K562 (cell line): ENCODE data around the gene CRK. TPM values are rescaled to one million over a fixed set of nuclear protein-coding genes. Genes with fewer than 3 reads are reported as not detected.

Experiments used
- ATAC-seq: fragments of 200-7000 bp; cut with Tn5 transposase; 3 replicates; pipeline ENCODE4 v1.9.1; 2020; ENCODE audit warnings: moderate library complexity
- BruUV-seq: library from RNA; stranded (reverse); fragments of 400-500 nt; replicated peaks from 2 replicates; lab custom pipeline; 2021; lab: Mats Ljungman, UMichigan
- CTCF ChIA-PET: fragments of 300-600 bp; formaldehyde crosslinking; extraction: SDS; loops from one replicate; lab custom pipeline; 2021; ENCODE audit warnings: low intra/inter-chr PET ratio; lab: Yijun Ruan, JAX
- POLR2A ChIA-PET: fragments of 300-600, 350-650 bp; sonication (Branson Sonifier 250); formaldehyde crosslinking; extraction: SDS; loops from one replicate; lab custom pipeline; 2021; ENCODE audit warnings: antibody characterized with exemption, inconsistent platforms; lab: Yijun Ruan, JAX
- DNase-seq, 4 experiments: peaks; one replicate each; pipeline versions ENCODE4 v3.0.0 to v3.0.0-alpha.2; 2011 to 2018; ENCODE audit warnings: low spot score in 3 of 4, mixed read lengths in 3 of 4; ENCODE audit errors: extremely low read depth in 1 of 4
- FAIRE-seq: peaks from 2 replicates; lab custom pipeline; 2011; peaks lifted over from hg19 to GRCh38; lab: Jason Lieb, UNC
- H2AFZ ChIP-seq: 2 replicates; pipeline ENCODE4 v1.6.0; 2011; ENCODE audit warnings: low read depth, low read length, control low read depth, inconsistent platforms
- H3K27ac ChIP-seq: fragments of 200-600 bp; 3 replicates; pipeline ENCODE4 v1.8.0; 2011; ENCODE audit warnings: low read depth, mild to moderate bottlenecking, control low read depth, inconsistent platforms, low read length, moderate library complexity, mixed read lengths; ENCODE audit errors: extremely low read depth
- H3K27me3 ChIP-seq, 2 experiments: fragments of 300-600 bp in 1 of 2; 2 replicates in 1 of 2; 3 replicates in 1 of 2; pipeline versions ENCODE4 v1.6.0 to v1.8.0; 2011; ENCODE audit warnings: inconsistent platforms in 2 of 2, low read length in 2 of 2, mild to moderate bottlenecking in 1 of 2, mixed read lengths in 1 of 2, moderate library complexity in 1 of 2; ENCODE audit not compliant: control insufficient read depth in 2 of 2, insufficient read depth in 2 of 2
- H3K36me3 ChIP-seq: fragments of 300-600 bp; 3 replicates; pipeline ENCODE4 v1.8.0; 2011; ENCODE audit warnings: mild to moderate bottlenecking, low read length, inconsistent platforms; ENCODE audit not compliant: control insufficient read depth, insufficient read depth
- H3K4me1 ChIP-seq, 2 experiments: fragments of 200-600 bp in 1 of 2; replicated peaks in 1 of 2; 2 replicates in 1 of 2; 3 replicates in 1 of 2; pipeline versions ENCODE4 v1.5.1 to v1.8.0; 2011; ENCODE audit warnings: inconsistent platforms in 2 of 2, low read length in 2 of 2, mild to moderate bottlenecking in 1 of 2, mixed read lengths in 1 of 2, moderate library complexity in 1 of 2; ENCODE audit not compliant: control insufficient read depth in 2 of 2, insufficient read depth in 2 of 2
- H3K4me2 ChIP-seq: 2 replicates; pipeline ENCODE4 v1.6.1; 2011; ENCODE audit warnings: low read length, control low read depth, inconsistent platforms, mixed read lengths; ENCODE audit not compliant: insufficient read depth
- H3K4me3 ChIP-seq: fragments of 200-600 bp; sonication (generic), shearing (Covaris generic); 2 replicates; pipeline ENCODE4 v1.5.1; 2016; ENCODE audit warnings: control low read depth, inconsistent platforms
- H3K79me2 ChIP-seq: fragments of 200-600 bp; 3 replicates; pipeline ENCODE4 v1.8.0; 2011; ENCODE audit warnings: low read length, inconsistent platforms; ENCODE audit not compliant: control insufficient read depth, insufficient read depth
- H3K9ac ChIP-seq, 2 experiments: 2 replicates each; pipeline versions ENCODE4 v1.6.0 to v1.6.1; 2011; ENCODE audit warnings: low read depth in 2 of 2, low read length in 2 of 2, control low read depth in 1 of 2, inconsistent platforms in 1 of 2, mild to moderate bottlenecking in 1 of 2, mixed read lengths in 1 of 2; ENCODE audit not compliant: insufficient read depth in 1 of 2
- H3K9me1 ChIP-seq: one replicate; pipeline ENCODE4 v1.6.0; 2011; ENCODE audit warnings: inconsistent platforms, mild to moderate bottlenecking, low read length, moderate library complexity; ENCODE audit not compliant: control insufficient read depth, insufficient read depth
- H3K9me3 ChIP-seq: replicated peaks from 2 replicates; pipeline ENCODE4 v1.5.1; 2011; ENCODE audit warnings: low read depth, low read length, inconsistent platforms; ENCODE audit not compliant: control insufficient read depth, insufficient read depth
- H4K20me1 ChIP-seq: replicated peaks from 2 replicates; pipeline ENCODE4 v1.6.1; 2011; ENCODE audit warnings: low read length, inconsistent platforms, mixed read lengths; ENCODE audit not compliant: control insufficient read depth, insufficient read depth
- SMARCA5 ChIP-seq: fragments of 450-650 bp; IDR thresholded peaks from 2 replicates; pipeline ENCODE4 v1.6.1; 2016
- SP2 ChIP-seq: IDR thresholded peaks from 2 replicates; pipeline ENCODE4 v1.6.1; 2011; ENCODE audit warnings: mild to moderate bottlenecking, low read depth, low read length, moderate library complexity; ENCODE audit not compliant: poor library complexity, severe bottlenecking; ENCODE audit errors: extremely low read depth
- TAF9B ChIP-seq: fragments of 450-650 bp; IDR thresholded peaks from 2 replicates; pipeline ENCODE4 v1.6.1; 2018; ENCODE audit warnings: mild to moderate bottlenecking; ENCODE audit not compliant: partially characterized antibody
- ZNF445 ChIP-seq: fragments of 250-450 bp; sonication (Bioruptor Pico); IDR thresholded peaks from 2 replicates; pipeline ENCODE4 v1.4.0; 2020; ENCODE audit warnings: low read depth, mild to moderate bottlenecking, moderate library complexity
- ZNF707 ChIP-seq: fragments of 250-450 bp; sonication (Bioruptor Pico); conservative IDR thresholded peaks from 2 replicates; pipeline ENCODE4 v1.8.0; 2022; ENCODE audit warnings: inconsistent platforms, mild to moderate bottlenecking, moderate library complexity
- ZNF830 ChIP-seq: fragments of 250-450 bp; sonication (Bioruptor Pico); IDR thresholded peaks from 2 replicates; pipeline ENCODE4 v1.5.0; 2021; ENCODE audit warnings: mild to moderate bottlenecking
- WGBS: fragments of 100-300 bp; shearing (Covaris generic); methylation state at CpG from one replicate; pipeline ENCODE4 v1.1.6; 2016; ENCODE audit warnings: low coverage, mixed read lengths; ENCODE audit not compliant: insufficient coverage; ENCODE audit errors: missing lambda C conversion rate; 5-methylcytosine and 5-hydroxymethylcytosine counted together
- in situ Hi-C: fragments of 300-500 bp; cut with MboI; formaldehyde crosslinking; loops from 4 replicates; pipeline ENCODE4 v1.15.0; 2018; ENCODE audit warnings: inconsistent platforms, mixed read lengths
- intact Hi-C: fragments of 100-400 bp; cut with micrococcal nuclease; formaldehyde crosslinking; loops from 2 replicates; pipeline ENCODE4 v1.14.2; 2022
- polyA plus RNA-seq, 8 experiments: library from polyadenylated mRNA; depleted of rRNA in 4 of 8; stranded (reverse) in 5 of 8; unstranded in 3 of 8; fragments of >200 nt; fragmentation: Nextera tagmentation in 2 of 8; fragmentation: Illumina TruSeq in 1 of 8; extraction: Ambion mirVana in 2 of 8; extraction: Trizol in 1 of 8; gene quantifications; 2 replicates each; pipeline versions ENCODE4 v1.2.1 to v1.2.3, GENCODE V29; 2011 to 2014; ENCODE audit warnings: inconsistent platforms in 1 of 8, missing spikeins in 1 of 8
- total RNA-seq, 7 experiments: library from RNA; depleted of rRNA in 6 of 7; stranded (reverse); fragments of >200 nt in 6 of 7; fragmentation: Illumina TruSeq in 2 of 7; extraction: Trizol in 2 of 7; gene quantifications; 2 replicates each; pipeline versions ENCODE4 v1.2.1 to v1.2.3, GENCODE V29; 2011 to 2021; ENCODE audit warnings: low replicate concordance in 1 of 7
- TF ChIP-seq, protein P1 (sequence below): fragments of 250-450 bp; sonication (Bioruptor Pico); IDR thresholded peaks from 2 replicates; pipeline ENCODE4 v1.4.0; 2020; ENCODE audit warnings: mild to moderate bottlenecking, moderate library complexity
- TF ChIP-seq, protein P2 (sequence below): sonication (generic); formaldehyde crosslinking; IDR thresholded peaks from 2 replicates; pipeline ENCODE4 v1.8.0; 2022; ENCODE audit warnings: mild to moderate bottlenecking, missing genetic modification reagents, borderline replicate concordance
- TF ChIP-seq, protein P3 (sequence below), 2 experiments: IDR thresholded peaks; 2 replicates each; pipeline ENCODE4 v1.6.1; 2011; ENCODE audit warnings: borderline replicate concordance in 1 of 2, control low read depth in 1 of 2, low read depth in 1 of 2, low read length in 1 of 2, mild to moderate bottlenecking in 1 of 2, mixed read lengths in 1 of 2, moderate library complexity in 1 of 2; ENCODE audit not compliant: insufficient read depth in 1 of 2, insufficient read length in 1 of 2, poor library complexity in 1 of 2, severe bottlenecking in 1 of 2; ENCODE audit errors: extremely low read depth in 1 of 2
- TF ChIP-seq, protein P4 (sequence below): sonication (generic); formaldehyde crosslinking; IDR thresholded peaks from 2 replicates; pipeline ENCODE4 v1.8.1; 2023; ENCODE audit warnings: mild to moderate bottlenecking, missing genetic modification reagents
- TF ChIP-seq, protein P5 (sequence below), 2 experiments: fragments of 450-650 bp; conservative IDR thresholded peaks; 2 replicates each; pipeline ENCODE4 v1.6.1; 2017; ENCODE audit warnings: mild to moderate bottlenecking in 2 of 2, moderate library complexity in 2 of 2

CRK gene
- total and polyA plus RNA-seq, 9 of the 15 experiments (the other 6 are each of a cell fraction or from before 2014, with no cell fraction given) = 13.1 to 40.2 (median 26.1) TPM

DNA sequence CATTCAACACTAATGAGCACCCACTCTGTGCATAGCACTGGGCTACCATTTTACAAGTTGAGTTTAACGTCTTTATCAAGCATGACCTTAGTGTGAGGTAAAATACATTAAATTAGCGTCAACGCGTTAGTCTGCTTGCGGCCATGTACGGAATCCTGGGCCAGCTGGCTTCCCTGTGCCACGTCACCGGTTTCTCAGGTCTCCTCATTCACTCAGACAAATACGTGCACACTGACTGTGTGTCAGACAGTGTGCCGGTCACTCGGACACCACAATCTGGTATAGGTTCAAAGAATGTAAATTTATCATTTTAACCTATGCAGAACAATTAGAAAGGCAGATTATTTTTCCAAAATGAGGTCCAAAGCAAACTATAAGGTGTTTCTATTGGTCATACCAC lies 34.6 kb downstream of the CRK start:
- H3K4me3 ChIP-seq = no peak overlapping the region
- ChIA-PET CTCF (no interaction called here), POLR2A (no interaction called here)
- H3K9me1 ChIP-seq = no peaks in the 10 kb centered on the region
- no peak overlapping the region for H2AFZ ChIP-seq
- H3K4me1 ChIP-seq = no peaks in the 10 kb centered on the region
- no peak overlapping the region for H3K4me2 ChIP-seq
- in situ Hi-C loops (no loop called here), intact Hi-C loops (no loop called here)
- FAIRE-seq = no peak
- no peaks in the 10 kb centered on the region; the same call in none of the 2 replicates for H4K20me1 ChIP-seq
- no peak overlapping the region for H3K9ac ChIP-seq
- no peak for ATAC-seq
- H3K79me2 ChIP-seq = peaks cover 10% of the 10 kb centered on the region; the same call in 2 of the 3 replicates
- no peaks in the 10 kb centered on the region for H3K9me3 ChIP-seq
- DNase-seq = no peak
- TSS peak; percentile 49 for BruUV-seq
- no peaks in the 10 kb centered on the region for H3K27me3 ChIP-seq
- 93% methylated on average over 10 of the region's 11 CpGs for WGBS
- no peak overlapping the region for H3K27ac ChIP-seq
- peaks cover 45% of the 10 kb centered on the region; the same call in 2 of the 3 replicates for H3K36me3 ChIP-seq
- TF ChIP-seq ZNF445 (CRISPR knock-in tag) (no peak), ZNF830 (no peak), SP2 (no peak), SMARCA5 (no peak), TAF9B (no peak), ZNF707 (CRISPR knock-in tag) (no peak)
- TF ChIP-seq, protein P1, sequence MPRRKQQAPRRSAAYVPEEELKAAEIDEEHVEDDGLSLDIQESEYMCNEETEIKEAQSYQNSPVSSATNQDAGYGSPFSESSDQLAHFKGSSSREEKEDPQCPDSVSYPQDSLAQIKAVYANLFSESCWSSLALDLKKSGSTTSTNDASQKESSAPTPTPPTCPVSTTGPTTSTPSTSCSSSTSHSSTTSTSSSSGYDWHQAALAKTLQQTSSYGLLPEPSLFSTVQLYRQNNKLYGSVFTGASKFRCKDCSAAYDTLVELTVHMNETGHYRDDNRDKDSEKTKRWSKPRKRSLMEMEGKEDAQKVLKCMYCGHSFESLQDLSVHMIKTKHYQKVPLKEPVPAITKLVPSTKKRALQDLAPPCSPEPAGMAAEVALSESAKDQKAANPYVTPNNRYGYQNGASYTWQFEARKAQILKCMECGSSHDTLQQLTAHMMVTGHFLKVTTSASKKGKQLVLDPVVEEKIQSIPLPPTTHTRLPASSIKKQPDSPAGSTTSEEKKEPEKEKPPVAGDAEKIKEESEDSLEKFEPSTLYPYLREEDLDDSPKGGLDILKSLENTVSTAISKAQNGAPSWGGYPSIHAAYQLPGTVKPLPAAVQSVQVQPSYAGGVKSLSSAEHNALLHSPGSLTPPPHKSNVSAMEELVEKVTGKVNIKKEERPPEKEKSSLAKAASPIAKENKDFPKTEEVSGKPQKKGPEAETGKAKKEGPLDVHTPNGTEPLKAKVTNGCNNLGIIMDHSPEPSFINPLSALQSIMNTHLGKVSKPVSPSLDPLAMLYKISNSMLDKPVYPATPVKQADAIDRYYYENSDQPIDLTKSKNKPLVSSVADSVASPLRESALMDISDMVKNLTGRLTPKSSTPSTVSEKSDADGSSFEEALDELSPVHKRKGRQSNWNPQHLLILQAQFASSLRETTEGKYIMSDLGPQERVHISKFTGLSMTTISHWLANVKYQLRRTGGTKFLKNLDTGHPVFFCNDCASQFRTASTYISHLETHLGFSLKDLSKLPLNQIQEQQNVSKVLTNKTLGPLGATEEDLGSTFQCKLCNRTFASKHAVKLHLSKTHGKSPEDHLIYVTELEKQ (CRISPR knock-in tag) = no peak
- TF ChIP-seq, protein P2, sequence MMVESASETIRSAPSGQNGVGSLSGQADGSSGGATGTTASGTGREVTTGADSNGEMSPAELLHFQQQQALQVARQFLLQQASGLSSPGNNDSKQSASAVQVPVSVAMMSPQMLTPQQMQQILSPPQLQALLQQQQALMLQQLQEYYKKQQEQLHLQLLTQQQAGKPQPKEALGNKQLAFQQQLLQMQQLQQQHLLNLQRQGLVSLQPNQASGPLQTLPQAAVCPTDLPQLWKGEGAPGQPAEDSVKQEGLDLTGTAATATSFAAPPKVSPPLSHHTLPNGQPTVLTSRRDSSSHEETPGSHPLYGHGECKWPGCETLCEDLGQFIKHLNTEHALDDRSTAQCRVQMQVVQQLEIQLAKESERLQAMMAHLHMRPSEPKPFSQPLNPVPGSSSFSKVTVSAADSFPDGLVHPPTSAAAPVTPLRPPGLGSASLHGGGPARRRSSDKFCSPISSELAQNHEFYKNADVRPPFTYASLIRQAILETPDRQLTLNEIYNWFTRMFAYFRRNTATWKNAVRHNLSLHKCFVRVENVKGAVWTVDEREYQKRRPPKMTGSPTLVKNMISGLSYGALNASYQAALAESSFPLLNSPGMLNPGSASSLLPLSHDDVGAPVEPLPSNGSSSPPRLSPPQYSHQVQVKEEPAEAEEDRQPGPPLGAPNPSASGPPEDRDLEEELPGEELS (CRISPR knock-in tag) = no peak
- TF ChIP-seq, protein P3, sequence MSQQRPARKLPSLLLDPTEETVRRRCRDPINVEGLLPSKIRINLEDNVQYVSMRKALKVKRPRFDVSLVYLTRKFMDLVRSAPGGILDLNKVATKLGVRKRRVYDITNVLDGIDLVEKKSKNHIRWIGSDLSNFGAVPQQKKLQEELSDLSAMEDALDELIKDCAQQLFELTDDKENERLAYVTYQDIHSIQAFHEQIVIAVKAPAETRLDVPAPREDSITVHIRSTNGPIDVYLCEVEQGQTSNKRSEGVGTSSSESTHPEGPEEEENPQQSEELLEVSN (IDR thresholded peaks at IDR 0.05; ENCODE audit: borderline replicate concordance in 1 of 2, extremely low read depth in 1 of 2, insufficient read depth in 1 of 2, insufficient read length in 1 of 2, low read depth in 1 of 2, low read length in 1 of 2, poor library complexity in 1 of 2, severe bottlenecking in 1 of 2) = no peak
- TF ChIP-seq, protein P4, sequence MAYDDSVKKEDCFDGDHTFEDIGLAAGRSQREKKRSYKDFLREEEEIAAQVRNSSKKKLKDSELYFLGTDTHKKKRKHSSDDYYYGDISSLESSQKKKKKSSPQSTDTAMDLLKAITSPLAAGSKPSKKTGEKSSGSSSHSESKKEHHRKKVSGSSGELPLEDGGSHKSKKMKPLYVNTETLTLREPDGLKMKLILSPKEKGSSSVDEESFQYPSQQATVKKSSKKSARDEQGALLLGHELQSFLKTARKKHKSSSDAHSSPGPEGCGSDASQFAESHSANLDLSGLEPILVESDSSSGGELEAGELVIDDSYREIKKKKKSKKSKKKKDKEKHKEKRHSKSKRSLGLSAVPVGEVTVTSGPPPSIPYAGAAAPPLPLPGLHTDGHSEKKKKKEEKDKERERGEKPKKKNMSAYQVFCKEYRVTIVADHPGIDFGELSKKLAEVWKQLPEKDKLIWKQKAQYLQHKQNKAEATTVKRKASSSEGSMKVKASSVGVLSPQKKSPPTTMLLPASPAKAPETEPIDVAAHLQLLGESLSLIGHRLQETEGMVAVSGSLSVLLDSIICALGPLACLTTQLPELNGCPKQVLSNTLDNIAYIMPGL = no peak
- TF ChIP-seq, protein P5, sequence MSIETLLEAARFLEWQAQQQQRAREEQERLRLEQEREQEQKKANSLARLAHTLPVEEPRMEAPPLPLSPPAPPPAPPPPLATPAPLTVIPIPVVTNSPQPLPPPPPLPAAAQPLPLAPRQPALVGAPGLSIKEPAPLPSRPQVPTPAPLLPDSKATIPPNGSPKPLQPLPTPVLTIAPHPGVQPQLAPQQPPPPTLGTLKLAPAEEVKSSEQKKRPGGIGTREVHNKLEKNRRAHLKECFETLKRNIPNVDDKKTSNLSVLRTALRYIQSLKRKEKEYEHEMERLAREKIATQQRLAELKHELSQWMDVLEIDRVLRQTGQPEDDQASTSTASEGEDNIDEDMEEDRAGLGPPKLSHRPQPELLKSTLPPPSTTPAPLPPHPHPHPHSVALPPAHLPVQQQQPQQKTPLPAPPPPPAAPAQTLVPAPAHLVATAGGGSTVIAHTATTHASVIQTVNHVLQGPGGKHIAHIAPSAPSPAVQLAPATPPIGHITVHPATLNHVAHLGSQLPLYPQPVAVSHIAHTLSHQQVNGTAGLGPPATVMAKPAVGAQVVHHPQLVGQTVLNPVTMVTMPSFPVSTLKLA (conservative IDR thresholded peaks at IDR 0.05) = no peak
